GM23338 (cell line): ENCODE results near the gene ZNF426. TPM values are rescaled to one million over a fixed set of nuclear protein-coding genes. Genes with fewer than 3 reads are reported as not detected.

ENCODE experiments used
- ATAC-seq: fragments of 200-7000 bp; cut with Tn5 transposase; 3 replicates; pipeline ENCODE4 v1.9.1; 2020
- DNase-seq: peaks from one replicate; pipeline ENCODE4 v3.0.0-alpha.2; 2015; ENCODE audit warnings: low spot score
- H2AFZ ChIP-seq: fragments of 200-600 bp; sonication (generic); 2 replicates; pipeline ENCODE4 v1.8.0; 2016; ENCODE audit warnings: antibody characterized with exemption, mild to moderate bottlenecking, moderate library complexity
- H3F3A ChIP-seq: fragments of 200-600 bp; sonication (generic); replicated peaks from 2 replicates; pipeline ENCODE4 v1.8.0; 2017; ENCODE audit warnings: antibody characterized with exemption, mixed run types, low read depth
- H3K27ac ChIP-seq: fragments of 200-600 bp; sonication (generic); 2 replicates; pipeline ENCODE4 v1.6.1; 2016; ENCODE audit warnings: low read depth
- H3K27me3 ChIP-seq: fragments of 200-600 bp; sonication (generic); 2 replicates; pipeline ENCODE4 v1.8.0; 2016; ENCODE audit warnings: mild to moderate bottlenecking, mixed run types, moderate library complexity; ENCODE audit not compliant: insufficient read depth
- H3K36me3 ChIP-seq: fragments of 200-600 bp; sonication (generic); 2 replicates; pipeline ENCODE4 v1.8.0; 2016; ENCODE audit warnings: mild to moderate bottlenecking; ENCODE audit not compliant: insufficient read depth
- H3K4me1 ChIP-seq: fragments of 200-600 bp; sonication (generic); 2 replicates; pipeline ENCODE4 v1.8.0; 2016; ENCODE audit warnings: mild to moderate bottlenecking, moderate library complexity; ENCODE audit not compliant: insufficient read depth
- H3K4me2 ChIP-seq: fragments of 200-600 bp; sonication (generic); 2 replicates; pipeline ENCODE4 v1.7.1; 2017; ENCODE audit warnings: mixed run types
- H3K4me3 ChIP-seq: fragments of 200-600 bp; sonication (generic); 2 replicates; pipeline ENCODE4 v1.6.1; 2016; ENCODE audit warnings: mixed run types
- H3K79me2 ChIP-seq: fragments of 200-600 bp; sonication (generic); replicated peaks from 2 replicates; pipeline ENCODE4 v1.8.0; 2017; ENCODE audit warnings: mild to moderate bottlenecking; ENCODE audit not compliant: insufficient read depth
- H3K9me2 ChIP-seq: fragments of 200-600 bp; sonication (generic); 2 replicates; pipeline ENCODE4 v1.8.0; 2017; ENCODE audit not compliant: insufficient read depth
- H4K20me1 ChIP-seq: fragments of 200-600 bp; sonication (generic); replicated peaks from 2 replicates; pipeline ENCODE4 v1.8.0; 2017; ENCODE audit warnings: mild to moderate bottlenecking; ENCODE audit not compliant: insufficient read depth
- H3K27ac Mint-ChIP-seq: 2 replicates; pipeline ENCODE4 v1.8.0; 2020; ENCODE audit warnings: inconsistent platforms, mild to moderate bottlenecking, moderate library complexity, mixed read lengths
- H3K27me3 Mint-ChIP-seq: 3 replicates; pipeline ENCODE4 v1.8.0; 2022; ENCODE audit warnings: low read depth, mild to moderate bottlenecking, moderate library complexity, mixed read lengths, inconsistent platforms; ENCODE audit not compliant: insufficient read depth, poor library complexity
- H3K36me3 Mint-ChIP-seq: 3 replicates; pipeline ENCODE4 v1.8.0; 2021; ENCODE audit warnings: low read depth, mild to moderate bottlenecking, inconsistent platforms, moderate library complexity, mixed read lengths
- H3K4me1 Mint-ChIP-seq: 3 replicates; pipeline ENCODE4 v1.8.0; 2020; ENCODE audit warnings: mild to moderate bottlenecking, inconsistent platforms, mixed read lengths
- H3K4me3 Mint-ChIP-seq: 3 replicates; pipeline ENCODE4 v1.8.0; 2021; ENCODE audit warnings: moderate library complexity, mild to moderate bottlenecking, inconsistent platforms, mixed read lengths
- H3K9me3 Mint-ChIP-seq: 3 replicates; pipeline ENCODE4 v1.8.0; 2020; ENCODE audit warnings: moderate library complexity, mild to moderate bottlenecking, inconsistent platforms, mixed read lengths
- CREB1 ChIP-seq: fragments of 250-450 bp; sonication (Bioruptor Pico); IDR thresholded peaks from 2 replicates; pipeline ENCODE4 v1.5.0; 2020; ENCODE audit warnings: low read depth, mild to moderate bottlenecking, moderate library complexity
- EZH2phosphoT487 ChIP-seq: fragments of 200-600 bp; sonication (generic); IDR thresholded peaks from one replicate; pipeline ENCODE4 v1.8.1; 2018; ENCODE audit warnings: antibody characterized with exemption; ENCODE audit not compliant: unreplicated experiment
- JUNB ChIP-seq: IDR thresholded peaks from one replicate; pipeline ENCODE4 v1.6.1; 2016; ENCODE audit warnings: antibody characterized with exemption; ENCODE audit not compliant: unreplicated experiment
- POLR2AphosphoS5 ChIP-seq: IDR thresholded peaks from 2 replicates; pipeline ENCODE4 v1.6.1; 2016; ENCODE audit warnings: antibody characterized with exemption, low read depth
- ZNF331 ChIP-seq: fragments of 250-450 bp; sonication (Bioruptor Pico); IDR thresholded peaks from 2 replicates; pipeline ENCODE4 v1.5.0; 2020; ENCODE audit warnings: low read depth, mild to moderate bottlenecking, moderate library complexity
- polyA plus RNA-seq: library from polyadenylated mRNA; unstranded; fragments of >200 nt; fragmentation: Nextera tagmentation; extraction: Ambion mirVana; gene quantifications from 2 replicates; pipeline ENCODE4 v1.2.1, GENCODE V29; 2016
- total RNA-seq: library from RNA; depleted of rRNA; stranded (reverse); fragments of >200 nt; shearing (Covaris generic); gene quantifications from 2 replicates; pipeline ENCODE4 v1.2.3, GENCODE V29; 2014
- TF ChIP-seq, protein P1 (sequence below): IDR thresholded peaks from 2 replicates; pipeline ENCODE4 v1.6.1; 2016; ENCODE audit warnings: antibody characterized with exemption
- TF ChIP-seq, protein P2 (sequence below): fragments of 250-450 bp; sonication (Bioruptor Pico); IDR thresholded peaks from 2 replicates; pipeline ENCODE4 v1.5.0; 2020; ENCODE audit warnings: mild to moderate bottlenecking, moderate library complexity
- TF ChIP-seq, protein P3 (sequence below): IDR thresholded peaks from one replicate; pipeline ENCODE4 v1.6.1; 2018; ENCODE audit warnings: antibody characterized with exemption; ENCODE audit not compliant: unreplicated experiment

Gene ZNF426
- total and polyA plus RNA-seq, 2 experiments from 2014 or later, result 11.0 to 22.7 TPM

DNA sequence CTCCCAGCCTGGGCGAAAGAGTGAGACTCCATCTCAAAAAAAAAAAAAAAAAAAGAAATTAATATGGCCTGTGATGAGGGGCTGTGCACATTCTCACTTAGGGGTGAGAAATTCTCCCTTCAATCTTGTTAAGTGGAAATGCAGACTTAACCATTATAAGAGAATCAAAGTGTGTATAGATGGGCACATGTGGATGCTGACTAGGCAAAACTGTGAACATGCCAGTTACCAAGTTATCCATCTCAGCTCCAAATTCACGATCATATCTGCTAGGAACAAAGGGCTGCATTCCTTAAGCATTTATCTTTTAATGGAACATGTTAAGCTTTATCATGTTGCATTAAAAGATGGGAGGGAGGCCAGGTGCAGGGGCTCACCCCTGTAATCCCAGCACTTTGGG lies 44.3 kb downstream of the ZNF426 start:
- H3K27me3 Mint-ChIP-seq, result peaks cover 3% of the 10 kb centered on the region
- ATAC-seq (no peak), DNase-seq (no peak)
- Histone ChIP-seq H3K27ac (no peak overlapping the region), H3K36me3 (no peaks in the 10 kb centered on the region), H3K79me2 (no peaks in the 10 kb centered on the region), H4K20me1 (no peaks in the 10 kb centered on the region), H3K4me1 (no peaks in the 10 kb centered on the region), H3K4me2 (no peak overlapping the region), H3K27me3 (no peaks in the 10 kb centered on the region), H2AFZ (no peak overlapping the region), H3F3A (no peaks in the 10 kb centered on the region), H3K4me3 (no peak overlapping the region), H3K9me2 (no peaks in the 10 kb centered on the region)
- peaks cover 94% of the 10 kb centered on the region for H3K9me3 Mint-ChIP-seq
- no peak for TF ChIP-seq ZNF331 (CRISPR knock-in tag)
- TF ChIP-seq, protein P1, sequence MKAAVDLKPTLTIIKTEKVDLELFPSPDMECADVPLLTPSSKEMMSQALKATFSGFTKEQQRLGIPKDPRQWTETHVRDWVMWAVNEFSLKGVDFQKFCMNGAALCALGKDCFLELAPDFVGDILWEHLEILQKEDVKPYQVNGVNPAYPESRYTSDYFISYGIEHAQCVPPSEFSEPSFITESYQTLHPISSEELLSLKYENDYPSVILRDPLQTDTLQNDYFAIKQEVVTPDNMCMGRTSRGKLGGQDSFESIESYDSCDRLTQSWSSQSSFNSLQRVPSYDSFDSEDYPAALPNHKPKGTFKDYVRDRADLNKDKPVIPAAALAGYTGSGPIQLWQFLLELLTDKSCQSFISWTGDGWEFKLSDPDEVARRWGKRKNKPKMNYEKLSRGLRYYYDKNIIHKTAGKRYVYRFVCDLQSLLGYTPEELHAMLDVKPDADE, result no peak
- TF ChIP-seq POLR2AphosphoS5, result no peak
- TF ChIP-seq CREB1 (CRISPR knock-in tag), result no peak
- TF ChIP-seq, protein P2, sequence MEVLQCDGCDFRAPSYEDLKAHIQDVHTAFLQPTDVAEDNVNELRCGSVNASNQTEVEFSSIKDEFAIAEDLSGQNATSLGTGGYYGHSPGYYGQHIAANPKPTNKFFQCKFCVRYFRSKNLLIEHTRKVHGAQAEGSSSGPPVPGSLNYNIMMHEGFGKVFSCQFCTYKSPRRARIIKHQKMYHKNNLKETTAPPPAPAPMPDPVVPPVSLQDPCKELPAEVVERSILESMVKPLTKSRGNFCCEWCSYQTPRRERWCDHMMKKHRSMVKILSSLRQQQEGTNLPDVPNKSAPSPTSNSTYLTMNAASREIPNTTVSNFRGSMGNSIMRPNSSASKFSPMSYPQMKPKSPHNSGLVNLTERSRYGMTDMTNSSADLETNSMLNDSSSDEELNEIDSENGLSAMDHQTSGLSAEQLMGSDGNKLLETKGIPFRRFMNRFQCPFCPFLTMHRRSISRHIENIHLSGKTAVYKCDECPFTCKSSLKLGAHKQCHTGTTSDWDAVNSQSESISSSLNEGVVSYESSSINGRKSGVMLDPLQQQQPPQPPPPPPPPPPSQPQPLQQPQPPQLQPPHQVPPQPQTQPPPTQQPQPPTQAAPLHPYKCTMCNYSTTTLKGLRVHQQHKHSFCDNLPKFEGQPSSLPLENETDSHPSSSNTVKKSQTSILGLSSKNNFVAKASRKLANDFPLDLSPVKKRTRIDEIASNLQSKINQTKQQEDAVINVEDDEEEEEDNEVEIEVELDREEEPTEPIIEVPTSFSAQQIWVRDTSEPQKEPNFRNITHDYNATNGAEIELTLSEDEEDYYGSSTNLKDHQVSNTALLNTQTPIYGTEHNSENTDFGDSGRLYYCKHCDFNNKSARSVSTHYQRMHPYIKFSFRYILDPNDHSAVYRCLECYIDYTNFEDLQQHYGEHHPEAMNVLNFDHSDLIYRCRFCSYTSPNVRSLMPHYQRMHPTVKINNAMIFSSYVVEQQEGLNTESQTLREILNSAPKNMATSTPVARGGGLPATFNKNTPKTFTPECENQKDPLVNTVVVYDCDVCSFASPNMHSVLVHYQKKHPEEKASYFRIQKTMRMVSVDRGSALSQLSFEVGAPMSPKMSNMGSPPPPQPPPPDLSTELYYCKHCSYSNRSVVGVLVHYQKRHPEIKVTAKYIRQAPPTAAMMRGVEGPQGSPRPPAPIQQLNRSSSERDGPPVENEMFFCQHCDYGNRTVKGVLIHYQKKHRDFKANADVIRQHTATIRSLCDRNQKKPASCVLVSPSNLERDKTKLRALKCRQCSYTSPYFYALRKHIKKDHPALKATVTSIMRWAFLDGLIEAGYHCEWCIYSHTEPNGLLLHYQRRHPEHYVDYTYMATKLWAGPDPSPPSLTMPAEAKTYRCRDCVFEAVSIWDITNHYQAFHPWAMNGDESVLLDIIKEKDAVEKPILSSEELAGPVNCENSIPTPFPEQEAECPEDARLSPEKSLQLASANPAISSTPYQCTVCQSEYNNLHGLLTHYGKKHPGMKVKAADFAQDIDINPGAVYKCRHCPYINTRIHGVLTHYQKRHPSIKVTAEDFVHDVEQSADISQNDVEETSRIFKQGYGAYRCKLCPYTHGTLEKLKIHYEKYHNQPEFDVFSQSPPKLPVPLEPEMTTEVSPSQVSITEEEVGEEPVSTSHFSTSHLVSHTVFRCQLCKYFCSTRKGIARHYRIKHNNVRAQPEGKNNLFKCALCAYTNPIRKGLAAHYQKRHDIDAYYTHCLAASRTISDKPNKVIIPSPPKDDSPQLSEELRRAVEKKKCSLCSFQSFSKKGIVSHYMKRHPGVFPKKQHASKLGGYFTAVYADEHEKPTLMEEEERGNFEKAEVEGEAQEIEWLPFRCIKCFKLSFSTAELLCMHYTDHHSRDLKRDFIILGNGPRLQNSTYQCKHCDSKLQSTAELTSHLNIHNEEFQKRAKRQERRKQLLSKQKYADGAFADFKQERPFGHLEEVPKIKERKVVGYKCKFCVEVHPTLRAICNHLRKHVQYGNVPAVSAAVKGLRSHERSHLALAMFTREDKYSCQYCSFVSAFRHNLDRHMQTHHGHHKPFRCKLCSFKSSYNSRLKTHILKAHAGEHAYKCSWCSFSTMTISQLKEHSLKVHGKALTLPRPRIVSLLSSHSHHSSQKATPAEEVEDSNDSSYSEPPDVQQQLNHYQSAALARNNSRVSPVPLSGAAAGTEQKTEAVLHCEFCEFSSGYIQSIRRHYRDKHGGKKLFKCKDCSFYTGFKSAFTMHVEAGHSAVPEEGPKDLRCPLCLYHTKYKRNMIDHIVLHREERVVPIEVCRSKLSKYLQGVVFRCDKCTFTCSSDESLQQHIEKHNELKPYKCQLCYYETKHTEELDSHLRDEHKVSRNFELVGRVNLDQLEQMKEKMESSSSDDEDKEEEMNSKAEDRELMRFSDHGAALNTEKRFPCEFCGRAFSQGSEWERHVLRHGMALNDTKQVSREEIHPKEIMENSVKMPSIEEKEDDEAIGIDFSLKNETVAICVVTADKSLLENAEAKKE (CRISPR knock-in tag), result no peak
- no peak for TF ChIP-seq EZH2phosphoT487
- no peak for TF ChIP-seq JUNB
- TF ChIP-seq, protein P3, sequence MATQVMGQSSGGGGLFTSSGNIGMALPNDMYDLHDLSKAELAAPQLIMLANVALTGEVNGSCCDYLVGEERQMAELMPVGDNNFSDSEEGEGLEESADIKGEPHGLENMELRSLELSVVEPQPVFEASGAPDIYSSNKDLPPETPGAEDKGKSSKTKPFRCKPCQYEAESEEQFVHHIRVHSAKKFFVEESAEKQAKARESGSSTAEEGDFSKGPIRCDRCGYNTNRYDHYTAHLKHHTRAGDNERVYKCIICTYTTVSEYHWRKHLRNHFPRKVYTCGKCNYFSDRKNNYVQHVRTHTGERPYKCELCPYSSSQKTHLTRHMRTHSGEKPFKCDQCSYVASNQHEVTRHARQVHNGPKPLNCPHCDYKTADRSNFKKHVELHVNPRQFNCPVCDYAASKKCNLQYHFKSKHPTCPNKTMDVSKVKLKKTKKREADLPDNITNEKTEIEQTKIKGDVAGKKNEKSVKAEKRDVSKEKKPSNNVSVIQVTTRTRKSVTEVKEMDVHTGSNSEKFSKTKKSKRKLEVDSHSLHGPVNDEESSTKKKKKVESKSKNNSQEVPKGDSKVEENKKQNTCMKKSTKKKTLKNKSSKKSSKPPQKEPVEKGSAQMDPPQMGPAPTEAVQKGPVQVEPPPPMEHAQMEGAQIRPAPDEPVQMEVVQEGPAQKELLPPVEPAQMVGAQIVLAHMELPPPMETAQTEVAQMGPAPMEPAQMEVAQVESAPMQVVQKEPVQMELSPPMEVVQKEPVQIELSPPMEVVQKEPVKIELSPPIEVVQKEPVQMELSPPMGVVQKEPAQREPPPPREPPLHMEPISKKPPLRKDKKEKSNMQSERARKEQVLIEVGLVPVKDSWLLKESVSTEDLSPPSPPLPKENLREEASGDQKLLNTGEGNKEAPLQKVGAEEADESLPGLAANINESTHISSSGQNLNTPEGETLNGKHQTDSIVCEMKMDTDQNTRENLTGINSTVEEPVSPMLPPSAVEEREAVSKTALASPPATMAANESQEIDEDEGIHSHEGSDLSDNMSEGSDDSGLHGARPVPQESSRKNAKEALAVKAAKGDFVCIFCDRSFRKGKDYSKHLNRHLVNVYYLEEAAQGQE, result no peak
- peaks cover 34% of the 10 kb centered on the region; the same call in 2 of the 3 replicates for H3K36me3 Mint-ChIP-seq
- no peak overlapping the region for H3K4me3 Mint-ChIP-seq
- no peaks in the 10 kb centered on the region for H3K4me1 Mint-ChIP-seq
- H3K27ac Mint-ChIP-seq, result no peak overlapping the region
